ENCODE results near the gene TMEM256.

Gene TMEM256

GRCh38 chr17:7428557-7428956 lies 24.7 kb upstream of the TMEM256 start, which contains the start of gene SPEM3:
Gene SPEM3 (plus strand): TSS chr17:7428857. CDS start chr17:7428903, 46 bp downstream.
- no peak for DNase-seq

GRCh38 chr17:7427549-7427948 lies 23.7 kb upstream of the TMEM256 start:
- no peak for DNase-seq

GRCh38 chr17:7426896-7427489 lies 23.1 kb upstream of the TMEM256 start:
- DNase-seq = no peak

GRCh38 chr17:7426203-7426863 lies 22.4 kb upstream of the TMEM256 start:
- no peak for DNase-seq

GRCh38 chr17:7425756-7426155 lies 21.9 kb upstream of the TMEM256 start:
- DNase-seq = no peak

GRCh38 chr17:7425316-7425715 lies 21.4 kb upstream of the TMEM256 start, which contains the start of gene SPEM2:
Gene SPEM2 (plus strand): TSS chr17:7425616. CDS start chr17:7425689, 73 bp downstream.
- DNase-seq = no peak

- DNase-seq = no peak
Observed at GRCh38 chr17:7423679-7424078, 19.8 kb upstream of the TMEM256 start.

GRCh38 chr17:7421186-7421585 lies 17.3 kb upstream of the TMEM256 start:
- no peak for DNase-seq

GRCh38 chr17:7419819-7420610 lies 16.1 kb upstream of the TMEM256 start, which contains the start of gene SPEM1:
Gene SPEM1 (plus strand): TSS chr17:7420324. CDS start chr17:7420385, 61 bp downstream.
- DNase-seq = no peak

- DNase-seq = no peak
Observed at GRCh38 chr17:7418472-7419152, 14.7 kb upstream of the TMEM256 start.

GRCh38 chr17:7417056-7417655 lies 13.3 kb upstream of the TMEM256 start:
- no peak for DNase-seq

- no peak for DNase-seq
Observed at GRCh38 chr17:7416323-7416722, 12.4 kb upstream of the TMEM256 start.

- DNase-seq = no peak
Observed at GRCh38 chr17:7415784-7416183, 11.9 kb upstream of the TMEM256 start.

GRCh38 chr17:7414837-7415236 lies 10.9 kb upstream of the TMEM256 start:
- DNase-seq = no peak

GRCh38 chr17:7413346-7413985 lies 9.6 kb upstream of the TMEM256 start:
- no peak for DNase-seq

- no peak for DNase-seq
Observed at GRCh38 chr17:7411427-7411750, 7.5 kb upstream of the TMEM256 start.

- DNase-seq = no peak
Observed at GRCh38 chr17:7410634-7411426, 6.9 kb upstream of the TMEM256 start.

GRCh38 chr17:7409716-7410115 lies 5.8 kb upstream of the TMEM256 start:
- DNase-seq = no peak

- DNase-seq = no peak
Observed at GRCh38 chr17:7408863-7409262, 5.0 kb upstream of the TMEM256 start.

GRCh38 chr17:7408252-7408727 lies 4.4 kb upstream of the TMEM256 start:
- DNase-seq = peak; percentile 32

Measured in activated naive CD4-positive, alpha-beta T cell treated with Interleukin-2 at 50 U/mL for 16 hours (primary cell).